HG02610 (cell line): Measurements from ENCODE around the gene HSPA4.
"Not testable (repeated sequence)": the region's sequence is repeated elsewhere in the genome, so short reads cannot be mapped to it uniquely, and the experiment has no call there.

Experiments
- ATAC-seq: cut with Tn5 transposase; IDR thresholded peaks from one replicate; pipeline ENCODE4 v1.9.1; 2021; ENCODE audit warnings: mild to moderate bottlenecking, moderate library complexity; ENCODE audit not compliant: unreplicated experiment

HSPA4 gene

DNA sequence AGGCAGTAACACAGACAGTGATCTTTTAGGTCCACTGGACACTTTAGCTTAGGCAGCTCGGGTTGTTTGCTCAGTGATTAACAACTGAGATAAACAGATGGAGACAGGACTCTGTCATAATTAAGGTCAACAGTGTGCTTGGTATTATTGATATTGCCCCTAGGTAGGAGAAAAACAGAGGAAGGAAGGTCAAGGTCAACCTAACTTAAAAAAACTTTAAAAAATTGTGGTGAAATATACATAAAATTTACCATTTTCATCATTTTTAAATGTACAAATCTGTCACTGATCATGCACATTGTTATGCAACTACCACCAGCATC, 2.1 kb upstream of the HSPA4 start:
- no peak for ATAC-seq

DNA sequence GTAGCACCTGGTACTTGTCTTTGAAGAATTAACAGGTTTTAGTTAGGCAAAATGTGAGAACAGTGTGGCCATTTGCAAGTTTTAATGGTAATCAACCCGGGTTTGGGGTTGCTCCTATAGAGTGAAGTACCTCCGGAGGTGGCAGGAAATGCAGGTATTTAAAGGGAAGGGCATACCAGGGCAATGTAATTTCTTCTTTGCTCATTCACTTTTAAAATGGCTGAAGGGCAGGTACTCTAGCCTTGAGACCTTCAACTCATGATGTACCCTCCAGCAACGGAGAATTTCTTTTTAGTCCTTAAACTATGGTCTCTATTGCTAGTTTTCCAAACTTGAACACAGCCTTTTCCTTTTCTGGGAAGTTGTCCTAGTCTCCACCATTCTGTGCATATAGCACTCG, 1.3 kb upstream of the HSPA4 start:
- no peak for ATAC-seq

DNA sequence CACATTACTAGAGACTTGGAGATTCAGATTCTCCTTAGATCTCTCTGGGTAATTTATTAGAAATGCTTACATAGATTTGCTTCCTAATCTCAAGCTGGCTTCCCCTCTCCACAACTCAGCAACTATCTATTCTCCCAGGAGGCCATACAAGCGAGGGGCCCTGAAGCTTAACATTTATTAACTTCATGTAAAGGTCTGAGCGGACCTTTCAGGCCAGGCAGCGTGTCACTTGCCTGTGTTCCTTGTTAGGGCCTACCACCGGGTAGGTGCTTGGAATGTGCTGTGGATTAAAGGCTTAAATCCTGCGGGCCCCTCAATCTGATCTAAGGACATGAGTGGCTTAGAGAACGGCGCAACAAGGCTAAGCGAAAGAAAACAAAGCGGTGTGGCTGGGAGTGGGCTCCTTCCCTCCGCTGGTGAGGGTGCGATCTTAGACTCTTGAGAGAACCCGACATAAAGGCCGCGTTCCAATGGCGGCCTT, 712 bp upstream of the HSPA4 start:
- ATAC-seq = no peak

DNA sequence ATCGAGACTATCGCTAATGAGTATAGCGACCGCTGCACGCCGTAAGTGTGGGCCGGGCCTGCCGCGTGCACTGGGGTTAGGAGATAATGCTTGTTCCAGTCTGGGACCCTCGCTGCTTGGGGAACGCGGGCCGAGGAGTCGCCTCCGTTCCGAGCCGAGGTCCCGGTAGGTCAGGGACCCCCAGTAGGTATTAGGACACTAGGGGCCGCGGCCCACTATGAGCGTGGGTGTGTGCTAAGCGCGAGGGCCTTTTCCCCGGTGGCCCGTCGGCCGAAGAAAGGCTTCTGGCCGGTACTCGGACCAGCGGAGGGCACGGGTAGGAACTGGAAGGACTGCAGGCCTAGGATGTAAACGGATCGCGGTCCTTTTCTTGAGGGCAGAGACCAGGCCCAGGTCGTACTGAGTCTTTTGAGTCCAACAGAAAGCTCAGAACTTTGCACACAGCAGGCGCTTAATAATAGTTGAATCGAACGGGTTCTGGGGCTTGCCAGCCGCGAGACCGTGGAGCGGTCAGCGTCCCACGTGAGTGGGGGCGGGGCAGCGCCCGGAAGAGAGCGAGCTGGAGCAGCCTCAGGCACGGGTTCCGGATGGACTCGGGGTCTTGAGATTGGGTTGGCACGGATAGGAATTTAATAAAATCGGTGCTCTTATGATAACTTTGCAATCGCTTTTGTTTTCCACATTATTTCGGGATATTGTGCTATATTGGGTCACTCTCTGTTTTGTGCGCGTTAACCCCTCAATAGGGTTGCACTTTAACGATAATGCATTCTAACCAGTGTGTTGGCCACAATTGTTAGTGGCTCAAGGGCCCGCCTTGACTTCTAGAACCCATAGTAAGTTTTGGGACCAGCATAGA, 733 bp downstream of the HSPA4 start:
- ATAC-seq = peak; percentile 36

DNA sequence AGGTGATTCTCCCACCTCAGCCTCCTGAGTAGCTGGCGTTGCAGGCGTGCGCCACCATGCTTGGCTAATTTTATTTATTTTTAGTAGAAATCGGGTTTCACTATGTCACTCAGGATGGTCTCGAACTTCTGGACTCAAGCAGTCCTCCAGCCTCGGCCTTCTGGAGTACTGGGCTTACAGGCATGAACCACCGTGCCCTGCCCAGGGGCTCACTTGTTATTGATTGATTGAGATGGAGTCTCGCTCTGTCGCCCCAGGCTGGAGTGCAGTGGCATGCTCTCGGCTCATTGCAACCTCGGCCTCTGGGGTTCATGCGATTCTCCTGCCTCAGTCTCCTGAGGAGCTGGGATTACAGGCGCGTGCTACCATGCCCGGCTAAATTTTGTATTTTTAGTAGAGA, 1.6 kb downstream of the HSPA4 start:
- ATAC-seq = no peak

DNA sequence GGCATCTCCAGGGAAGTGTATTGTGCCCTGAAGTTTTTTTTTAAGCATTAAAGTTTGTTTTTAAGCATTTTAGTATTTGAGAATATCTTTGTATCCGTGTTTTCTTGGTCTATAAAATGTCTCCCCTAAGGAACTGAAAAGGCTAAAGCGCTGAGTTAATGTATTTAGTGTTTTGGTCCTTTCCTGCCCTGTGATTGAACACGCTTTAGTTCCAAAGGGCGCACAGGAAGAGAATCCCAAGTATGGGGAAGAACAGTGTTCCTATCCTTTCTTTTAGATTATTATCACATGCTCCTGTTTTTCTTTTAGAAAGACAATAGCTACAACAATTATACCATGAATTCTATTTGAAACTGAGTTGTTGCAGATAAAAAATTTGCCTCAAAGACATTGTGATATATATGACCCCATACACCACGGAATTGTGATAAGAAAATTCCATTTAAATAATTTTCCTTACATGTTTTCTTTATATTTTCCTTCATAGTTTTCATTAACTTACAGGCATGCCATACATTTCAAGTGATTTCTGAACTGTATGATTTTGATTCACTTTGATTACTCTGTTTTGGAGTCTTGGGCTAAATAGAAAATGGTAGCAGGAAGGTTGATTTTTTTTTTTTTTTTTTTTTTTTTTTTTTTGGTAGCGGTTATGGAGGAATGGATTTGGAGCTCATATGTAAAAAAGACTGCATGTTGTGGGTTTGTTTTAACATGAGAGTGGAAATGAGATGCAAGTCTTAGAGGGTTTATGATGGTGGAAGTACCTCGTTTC, 3.1 kb downstream of the HSPA4 start:
- no peak for ATAC-seq

DNA sequence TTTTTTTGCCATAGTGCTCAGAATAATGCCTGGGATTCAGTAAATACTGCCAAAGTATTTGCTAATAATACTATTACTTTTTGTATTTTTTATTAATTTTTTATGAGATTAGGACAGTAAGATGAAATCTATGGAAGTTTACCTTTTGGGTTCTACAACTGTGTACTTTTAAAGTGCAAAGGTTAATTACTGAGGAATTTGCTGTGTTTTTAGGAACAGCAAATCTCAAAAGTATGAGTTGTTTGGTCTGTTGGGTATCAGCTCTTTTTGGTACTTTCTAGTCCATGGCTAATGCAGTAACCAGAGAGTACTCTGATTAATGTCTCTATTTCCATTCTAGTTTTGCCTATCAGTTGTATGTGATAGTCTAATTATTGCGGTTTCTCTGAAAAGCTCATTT, 5.1 kb downstream of the HSPA4 start:
- no peak for ATAC-seq

DNA sequence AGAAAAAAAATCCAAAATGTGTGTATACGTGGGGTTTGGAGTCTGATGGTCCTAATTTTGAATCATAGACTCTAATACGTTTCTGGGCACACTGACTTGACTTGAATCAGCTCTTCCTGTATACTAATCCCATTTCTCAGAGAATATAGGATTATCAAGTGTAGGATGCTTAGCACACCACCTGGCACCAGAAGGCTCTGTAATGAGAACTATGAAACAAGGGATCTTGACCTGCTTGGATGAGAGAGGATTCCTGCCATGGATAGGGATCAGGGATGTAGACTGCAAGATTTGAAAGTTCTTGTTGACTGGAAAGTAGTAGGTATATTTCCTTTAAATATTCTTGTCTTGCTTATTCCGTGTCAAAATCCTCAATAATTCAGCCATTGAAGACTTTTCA, 7.8 kb downstream of the HSPA4 start:
- ATAC-seq = no peak

DNA sequence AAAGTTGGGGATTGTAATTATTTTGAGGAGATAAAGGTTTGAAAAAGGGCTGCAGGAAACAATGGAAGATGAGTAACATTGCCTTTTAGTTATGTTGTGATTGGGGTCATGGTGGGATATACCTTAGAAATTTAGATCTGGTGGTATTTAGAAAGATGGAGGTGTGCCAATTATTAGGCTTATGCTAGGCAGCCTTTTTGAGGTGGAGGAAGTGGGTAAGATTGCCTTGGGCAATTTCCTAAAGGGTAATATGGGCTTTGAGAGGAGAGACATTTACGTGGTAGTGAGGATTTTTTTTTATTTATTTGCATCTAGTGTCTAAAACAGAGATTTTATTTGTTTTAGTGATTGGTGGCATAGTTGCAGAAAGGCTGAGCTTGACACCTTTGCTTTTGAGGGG, 10.5 kb downstream of the HSPA4 start:
- no peak for ATAC-seq

DNA sequence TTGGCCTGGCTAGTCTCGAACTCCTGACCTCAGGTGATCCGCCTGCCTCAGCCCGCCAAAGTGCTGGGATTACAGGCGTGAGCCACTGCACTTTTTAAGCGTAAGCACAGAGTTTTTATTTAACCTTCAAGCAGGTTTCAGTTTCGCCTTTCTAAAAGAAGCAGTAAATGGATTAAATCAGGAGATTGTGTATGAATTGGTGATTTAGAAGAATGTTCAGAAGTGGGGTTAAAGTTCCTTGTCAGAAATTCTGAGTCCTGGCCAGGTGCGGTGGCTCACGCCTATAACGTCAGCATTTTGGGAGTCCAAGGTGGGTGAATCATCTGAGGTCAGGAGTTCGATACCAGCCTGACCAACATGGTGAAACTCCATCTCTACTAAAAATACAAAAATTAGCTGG, 12.2 kb downstream of the HSPA4 start:
- no peak for ATAC-seq

DNA sequence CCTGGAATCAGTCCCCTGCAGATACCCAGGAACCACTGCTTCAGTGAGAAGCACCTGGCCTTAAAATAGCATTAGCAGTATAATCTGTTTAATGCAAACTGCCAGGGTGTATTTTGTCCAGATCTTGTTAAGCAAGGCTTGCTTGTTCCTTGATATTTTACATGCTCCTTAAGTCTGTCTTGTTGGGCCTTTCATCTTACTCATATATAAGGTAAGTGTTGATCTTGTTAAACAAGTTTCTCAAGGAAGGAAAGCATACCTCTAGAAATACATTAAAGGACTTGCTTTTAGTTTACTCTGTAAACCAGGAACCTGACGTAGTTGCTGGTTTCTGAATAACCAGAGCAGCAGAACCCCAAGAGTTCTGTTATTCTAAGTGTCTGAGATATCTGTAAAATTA, 13.7 kb downstream of the HSPA4 start:
- no peak for ATAC-seq

DNA sequence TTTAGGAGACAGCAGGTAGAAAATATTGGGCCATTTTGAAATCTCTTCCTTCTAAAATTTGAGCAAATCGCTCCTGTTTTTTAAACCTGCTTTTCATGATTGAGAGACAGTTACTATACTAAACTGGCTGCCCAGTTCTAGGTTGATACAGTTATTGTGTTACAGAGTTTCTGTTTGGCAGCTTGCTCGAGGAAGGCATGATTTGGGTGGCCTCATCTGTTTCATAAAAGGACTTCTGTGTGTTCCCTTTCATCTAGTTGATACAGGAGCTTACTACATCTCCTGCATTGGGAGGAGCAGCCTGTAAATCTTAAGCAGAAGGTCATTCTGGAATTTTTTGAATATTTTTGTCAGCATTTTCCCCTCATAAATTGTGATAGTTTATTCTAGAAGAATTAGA, 14.2 kb downstream of the HSPA4 start:
- ATAC-seq = no peak

DNA sequence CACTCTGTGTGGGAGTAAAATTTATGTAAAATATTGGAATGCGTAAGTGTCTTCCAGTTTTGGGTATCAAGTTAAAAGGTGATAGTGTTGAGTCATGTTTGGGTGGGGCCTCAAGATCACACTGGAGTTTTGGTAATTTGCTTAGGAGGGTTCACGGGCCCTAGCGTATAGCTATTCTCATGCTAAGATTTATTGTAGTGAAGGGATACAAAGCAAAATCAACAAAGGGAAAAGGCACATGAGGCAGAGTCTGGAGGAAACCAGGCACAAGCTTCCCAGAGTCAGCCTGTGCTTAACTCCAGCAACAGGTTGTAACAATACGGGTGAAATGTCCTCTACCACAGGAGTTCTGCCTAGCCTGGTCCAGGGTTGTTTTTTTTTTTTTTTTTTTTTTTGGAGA, 20.2 kb downstream of the HSPA4 start:
- ATAC-seq = no peak

DNA sequence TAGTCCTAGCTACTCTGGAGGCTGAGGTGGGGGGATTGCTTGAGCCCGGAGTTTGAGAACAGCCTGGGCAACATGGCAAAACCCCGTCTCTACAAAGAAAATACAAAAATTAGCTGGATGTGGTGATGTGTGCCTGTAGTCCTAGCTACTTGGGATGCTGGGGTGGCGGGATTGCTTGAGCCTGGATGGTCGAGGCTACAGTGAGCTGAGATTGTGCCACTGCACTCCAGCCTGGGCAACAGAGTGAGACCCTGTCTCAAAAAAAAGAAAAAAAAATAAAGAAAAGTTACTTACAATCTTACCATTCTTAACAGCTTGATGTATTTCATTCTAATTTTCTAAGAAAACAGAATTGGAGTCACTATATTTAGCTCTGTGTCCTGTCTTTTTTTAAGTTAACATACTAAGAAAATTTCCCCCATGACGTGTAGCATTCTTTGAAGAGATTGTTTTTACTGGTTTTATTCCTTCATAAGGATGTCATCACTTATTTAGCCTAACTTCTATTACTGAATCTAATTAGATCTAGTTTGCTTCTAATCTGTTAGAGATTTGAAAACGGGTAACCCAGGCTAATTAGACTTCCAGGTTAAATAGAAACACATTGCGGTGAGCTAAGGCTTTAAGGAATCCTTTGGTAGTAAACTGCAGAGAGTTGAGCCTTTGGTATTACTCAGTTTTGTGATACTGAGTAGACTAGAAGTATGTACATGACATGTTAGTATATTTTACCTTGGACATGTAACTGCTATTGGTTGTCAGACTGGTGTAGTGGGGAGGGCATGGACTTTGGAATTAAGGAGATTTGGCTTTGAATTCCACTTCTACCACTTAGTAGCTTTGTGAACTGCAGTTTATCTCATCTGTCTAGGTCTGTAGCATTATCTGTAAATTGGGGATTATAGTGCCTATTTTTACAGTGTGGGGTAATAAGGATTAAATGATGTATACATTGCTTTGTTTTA, 24.0 kb downstream of the HSPA4 start:
- no peak for ATAC-seq

DNA sequence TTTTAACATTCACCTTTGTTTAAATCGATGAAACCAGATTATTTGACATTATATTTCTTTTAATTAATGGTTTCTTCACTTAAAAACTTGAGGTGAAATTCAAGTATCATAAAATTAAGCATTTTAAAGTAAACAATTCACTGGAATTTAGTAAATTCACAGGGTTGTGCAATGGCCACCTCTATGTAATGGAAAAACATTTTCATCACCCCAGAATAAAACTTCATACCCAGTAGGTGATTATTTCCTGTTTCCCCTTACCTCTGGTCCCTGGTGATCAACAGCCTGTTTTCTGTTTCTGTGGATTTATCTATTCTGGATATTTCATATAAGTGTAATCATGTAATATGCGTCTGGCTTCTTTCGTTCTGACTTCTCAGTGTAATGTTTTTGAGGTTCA, 27.2 kb downstream of the HSPA4 start:
- ATAC-seq = no peak

DNA sequence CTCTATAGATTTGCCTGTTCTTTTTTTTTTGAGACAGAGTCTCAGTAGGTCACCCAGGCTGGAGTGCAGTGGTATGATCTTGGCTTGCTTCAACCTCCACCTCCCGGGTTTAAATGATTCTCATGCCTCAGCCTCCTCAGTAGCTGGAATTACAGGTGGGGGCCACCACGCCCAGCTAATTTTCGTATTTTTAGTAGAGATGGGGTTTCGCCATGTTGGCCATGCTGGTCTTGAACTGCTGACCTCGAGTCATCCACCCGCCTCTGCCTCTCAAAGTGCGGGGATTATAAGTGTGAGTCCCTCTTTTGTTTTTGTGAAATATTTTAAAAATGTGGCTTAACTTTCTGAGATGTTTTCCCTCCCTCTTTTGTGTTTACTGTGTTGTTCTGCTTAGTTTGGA, 29.2 kb downstream of the HSPA4 start:
- ATAC-seq = no peak

DNA sequence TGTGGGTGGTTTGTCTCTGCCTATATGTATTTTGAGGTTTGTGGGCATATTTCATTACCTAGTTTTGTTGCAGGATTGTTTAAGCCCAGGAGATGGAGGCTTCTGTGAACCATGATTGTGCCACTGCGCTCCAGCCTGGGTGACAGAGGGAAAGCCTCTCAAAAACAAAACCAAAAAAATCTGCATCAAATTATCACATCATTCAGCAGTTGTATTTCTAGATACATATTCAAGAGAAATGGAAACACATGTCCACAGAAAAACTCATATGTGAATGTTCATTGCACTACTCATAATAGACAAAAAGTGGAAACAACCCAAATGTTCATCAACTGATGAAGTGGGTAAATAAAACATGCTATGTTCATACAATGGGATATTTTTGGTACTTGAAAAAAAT, 29.9 kb downstream of the HSPA4 start:
- no peak for ATAC-seq

DNA sequence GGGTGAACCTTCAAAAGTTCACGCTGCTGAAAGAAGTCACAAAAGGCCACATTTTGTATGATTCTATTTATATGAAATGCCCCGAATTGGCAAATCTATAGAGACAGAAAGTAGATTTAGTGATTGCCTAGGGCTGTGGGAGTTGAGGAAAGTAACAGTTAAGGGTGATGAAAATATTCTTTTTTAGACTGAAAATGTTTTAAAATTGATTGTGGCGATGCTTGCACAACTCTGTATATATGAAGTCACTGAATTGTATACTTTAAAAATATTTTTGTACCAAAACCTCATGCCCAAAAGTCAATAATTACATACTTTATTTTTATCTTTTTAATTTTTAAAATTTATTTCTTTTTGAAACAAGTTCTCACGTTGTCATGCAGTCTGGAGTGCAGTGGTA, 30.3 kb downstream of the HSPA4 start:
- ATAC-seq = no peak

DNA sequence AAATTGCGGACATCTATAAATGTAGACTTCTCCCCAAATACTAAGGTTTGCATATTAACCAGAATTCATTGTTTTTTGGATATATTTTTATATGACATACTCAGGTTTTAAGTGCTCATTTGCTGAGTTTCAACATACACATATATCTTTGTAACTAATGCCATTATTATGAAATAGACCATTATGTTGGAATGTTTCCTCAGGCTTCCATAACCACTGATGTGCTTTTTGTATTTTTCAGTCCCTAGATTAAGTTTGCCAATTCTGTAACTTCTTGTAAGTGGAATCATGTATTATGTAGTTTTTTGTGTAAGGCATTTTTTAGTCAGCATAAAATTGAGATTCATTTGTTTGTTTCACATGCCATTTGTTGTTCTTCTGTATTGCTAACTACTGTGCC, 32.1 kb downstream of the HSPA4 start:
- ATAC-seq = no peak

DNA sequence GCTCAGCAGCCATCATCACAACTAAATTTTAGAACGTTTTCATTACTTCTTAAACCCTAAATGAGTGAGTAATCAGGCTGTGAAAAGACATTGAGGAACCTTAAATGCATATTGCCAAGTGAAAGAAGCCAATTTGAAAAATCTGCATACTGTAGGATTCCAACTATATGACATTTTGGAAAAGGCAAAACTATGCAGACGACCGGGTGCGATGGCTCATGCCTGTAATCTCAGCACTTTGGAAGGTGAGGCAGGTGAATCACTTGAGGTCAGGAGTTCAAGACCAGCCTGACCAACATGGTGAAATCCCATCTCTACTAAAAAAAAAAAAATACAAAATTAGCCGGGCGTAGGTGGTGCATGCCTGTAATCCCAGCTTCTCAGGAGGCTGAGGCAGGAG, 33.4 kb downstream of the HSPA4 start:
- not testable (repeated sequence) for ATAC-seq

DNA sequence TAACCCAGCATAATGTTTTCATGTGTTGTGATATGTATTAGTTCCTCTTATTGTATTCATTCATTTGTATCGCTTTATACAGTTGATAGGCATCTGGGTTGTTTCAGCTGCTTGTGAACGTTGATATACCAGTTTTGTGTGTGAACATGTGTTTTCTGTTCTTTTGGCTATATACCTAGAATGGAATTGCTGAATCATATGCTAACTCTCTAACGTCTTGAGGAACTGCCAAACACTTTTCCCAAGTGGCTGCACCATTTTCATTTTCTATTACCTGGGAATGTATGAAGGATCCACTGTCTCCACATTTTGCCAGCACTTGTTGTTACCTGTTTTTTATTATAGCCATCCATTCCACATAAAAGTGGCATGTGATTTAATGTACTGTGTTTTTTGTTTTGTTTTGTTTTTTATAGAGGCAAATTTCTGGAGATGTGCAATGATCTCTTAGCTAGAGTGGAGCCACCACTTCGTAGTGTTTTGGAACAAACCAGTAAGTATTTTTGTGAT, 34.6 kb downstream of the HSPA4 start:
- ATAC-seq = no peak
